Ovary (tissue), 3 donors: ENCODE measurements around the gene CCDC43.

Experiments
- EP300 ChIP-seq: sonication (generic); formaldehyde crosslinking; IDR thresholded peaks from one replicate; pipeline ENCODE4 v1.6.1; 2017; ENCODE audit warnings: antibody characterized with exemption
- POLR2A ChIP-seq: fragments of 450-650 bp; IDR thresholded peaks from one replicate; pipeline ENCODE4 v1.6.1; 2017; ENCODE audit warnings: antibody characterized with exemption, mild to moderate bottlenecking, moderate library complexity
- TF ChIP-seq, protein P1 (sequence below), 3 donors: fragments of 450-650 bp in 2 of 3; fragments of 200-600 bp in 1 of 3; IDR thresholded peaks; one replicate each; pipeline versions ENCODE4 v1.5.1 to v1.8.0; 2016 to 2022; ENCODE audit warnings: antibody characterized with exemption in 3 of 3, mild to moderate bottlenecking in 1 of 3
- donor health status: DM: no; HTN: no; CAD: no.

DNA sequence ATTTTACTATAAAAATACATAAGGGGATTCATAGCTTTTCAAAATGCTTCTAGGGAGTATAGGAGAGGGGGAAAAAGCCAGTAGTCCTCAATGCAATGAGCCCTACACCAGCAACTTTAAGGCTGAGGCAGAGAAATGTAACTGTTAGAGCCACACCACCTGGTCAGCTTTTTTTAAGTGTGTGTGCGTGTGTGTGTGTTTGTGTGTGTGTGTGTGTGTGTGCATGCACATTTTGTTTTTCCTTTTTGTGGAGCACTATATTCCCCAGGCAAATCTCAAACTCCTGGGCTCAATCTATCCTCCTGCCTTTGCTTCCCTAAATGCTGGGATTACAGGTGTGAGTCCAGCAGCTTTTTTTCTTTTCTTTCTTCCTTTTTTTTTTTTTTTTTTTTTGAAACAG, 35.6 kb downstream of the CCDC43 start:
- no peak for TF ChIP-seq POLR2A
- TF ChIP-seq, protein P1, sequence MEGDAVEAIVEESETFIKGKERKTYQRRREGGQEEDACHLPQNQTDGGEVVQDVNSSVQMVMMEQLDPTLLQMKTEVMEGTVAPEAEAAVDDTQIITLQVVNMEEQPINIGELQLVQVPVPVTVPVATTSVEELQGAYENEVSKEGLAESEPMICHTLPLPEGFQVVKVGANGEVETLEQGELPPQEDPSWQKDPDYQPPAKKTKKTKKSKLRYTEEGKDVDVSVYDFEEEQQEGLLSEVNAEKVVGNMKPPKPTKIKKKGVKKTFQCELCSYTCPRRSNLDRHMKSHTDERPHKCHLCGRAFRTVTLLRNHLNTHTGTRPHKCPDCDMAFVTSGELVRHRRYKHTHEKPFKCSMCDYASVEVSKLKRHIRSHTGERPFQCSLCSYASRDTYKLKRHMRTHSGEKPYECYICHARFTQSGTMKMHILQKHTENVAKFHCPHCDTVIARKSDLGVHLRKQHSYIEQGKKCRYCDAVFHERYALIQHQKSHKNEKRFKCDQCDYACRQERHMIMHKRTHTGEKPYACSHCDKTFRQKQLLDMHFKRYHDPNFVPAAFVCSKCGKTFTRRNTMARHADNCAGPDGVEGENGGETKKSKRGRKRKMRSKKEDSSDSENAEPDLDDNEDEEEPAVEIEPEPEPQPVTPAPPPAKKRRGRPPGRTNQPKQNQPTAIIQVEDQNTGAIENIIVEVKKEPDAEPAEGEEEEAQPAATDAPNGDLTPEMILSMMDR (IDR thresholded peaks at IDR 0.05) = no peak
- no peak for TF ChIP-seq EP300
